K562 (cell line): Measurements from ENCODE around the gene SLC26A1. TPM values are rescaled to one million over a fixed set of nuclear protein-coding genes. Genes with fewer than 3 reads are reported as not detected.

Experiments
- CBX1 ChIP-seq: sonication (generic); IDR thresholded peaks from 2 replicates; pipeline ENCODE4 v1.6.1; 2016; ENCODE audit warnings: antibody characterized with exemption, low read depth, mild to moderate bottlenecking
- COPS2 ChIP-seq: fragments of 450-650 bp; conservative IDR thresholded peaks from 2 replicates; pipeline ENCODE4 v1.6.1; 2016; ENCODE audit warnings: mild to moderate bottlenecking, moderate library complexity
- DMBX1 ChIP-seq: fragments of 250-450 bp; sonication (Bioruptor Pico); IDR thresholded peaks from 2 replicates; pipeline ENCODE4 v1.8.0; 2022; ENCODE audit warnings: inconsistent platforms, mild to moderate bottlenecking, moderate library complexity, borderline replicate concordance
- HNRNPL ChIP-seq: fragments of 200-400 bp; formaldehyde crosslinking; IDR thresholded peaks from 2 replicates; pipeline ENCODE4 v1.6.1; 2017; ENCODE audit warnings: low read depth, mild to moderate bottlenecking, low read length
- MAX ChIP-seq: sonication (generic); formaldehyde crosslinking; IDR thresholded peaks from 2 replicates; pipeline ENCODE4 v1.9.0; 2022; ENCODE audit warnings: mild to moderate bottlenecking, missing genetic modification reagents
- MAZ ChIP-seq, 2 experiments: fragments of 450-650 bp in 1 of 2; sonication (generic) in 1 of 2; formaldehyde crosslinking; IDR thresholded peaks in 1 of 2; conservative IDR thresholded peaks in 1 of 2; 2 replicates each; pipeline versions ENCODE4 v1.4.0 to v1.5.0; 2020; ENCODE audit warnings: mild to moderate bottlenecking in 1 of 2, missing genetic modification reagents in 1 of 2
- NFE2L1 ChIP-seq: fragments of 450-650 bp; IDR thresholded peaks from 2 replicates; pipeline ENCODE4 v1.6.1; 2016; ENCODE audit warnings: missing genetic modification characterization, low read depth, mild to moderate bottlenecking, missing compliant biosample characterization, moderate library complexity, borderline replicate concordance
- POLR2AphosphoS5 ChIP-seq: IDR thresholded peaks from 2 replicates; pipeline ENCODE4 v1.6.1; 2011; ENCODE audit warnings: mild to moderate bottlenecking, low read depth, low read length, moderate library complexity; ENCODE audit not compliant: control insufficient read depth, insufficient read depth
- RBFOX2 ChIP-seq: fragments of 200-400 bp; formaldehyde crosslinking; IDR thresholded peaks from 2 replicates; pipeline ENCODE4 v1.6.1; 2017; ENCODE audit warnings: low read depth, mild to moderate bottlenecking, low read length, moderate library complexity
- RBM22 ChIP-seq: fragments of 200-400 bp; formaldehyde crosslinking; IDR thresholded peaks from 2 replicates; pipeline ENCODE4 v1.6.1; 2018; ENCODE audit warnings: low read length, low read depth; ENCODE audit not compliant: poor library complexity, severe bottlenecking
- TFAP4 ChIP-seq: sonication (generic); formaldehyde crosslinking; IDR thresholded peaks from 2 replicates; pipeline ENCODE4 v1.8.0; 2022; ENCODE audit warnings: missing genetic modification reagents, mild to moderate bottlenecking, moderate library complexity, borderline replicate concordance
- ZBTB7A ChIP-seq: IDR thresholded peaks from 2 replicates; pipeline ENCODE4 v1.6.1; 2011; ENCODE audit warnings: low read depth, mild to moderate bottlenecking, low read length, moderate library complexity, borderline replicate concordance; ENCODE audit not compliant: control insufficient read depth
- ZFX ChIP-seq: sonication (generic); formaldehyde crosslinking; IDR thresholded peaks from 2 replicates; pipeline ENCODE4 v1.8.0; 2022; ENCODE audit warnings: mild to moderate bottlenecking, missing genetic modification reagents, moderate library complexity
- ZNF592 ChIP-seq: fragments of 450-650 bp; IDR thresholded peaks from 2 replicates; pipeline ENCODE4 v1.6.1; 2017; ENCODE audit warnings: antibody characterized with exemption, mild to moderate bottlenecking
- polyA plus RNA-seq, 8 experiments: library from polyadenylated mRNA; depleted of rRNA in 4 of 8; stranded (reverse) in 5 of 8; unstranded in 3 of 8; fragments of >200 nt; fragmentation: Nextera tagmentation in 2 of 8; fragmentation: Illumina TruSeq in 1 of 8; extraction: Ambion mirVana in 2 of 8; extraction: Trizol in 1 of 8; gene quantifications; 2 replicates each; pipeline versions ENCODE4 v1.2.1 to v1.2.3, GENCODE V29; 2011 to 2014; ENCODE audit warnings: inconsistent platforms in 1 of 8, missing spikeins in 1 of 8
- total RNA-seq, 7 experiments: library from RNA; depleted of rRNA in 6 of 7; stranded (reverse); fragments of >200 nt in 6 of 7; fragmentation: Illumina TruSeq in 2 of 7; extraction: Trizol in 2 of 7; gene quantifications; 2 replicates each; pipeline versions ENCODE4 v1.2.1 to v1.2.3, GENCODE V29; 2011 to 2021; ENCODE audit warnings: low replicate concordance in 1 of 7
- TF ChIP-seq, protein P1 (sequence below): fragments of 250-450 bp; sonication (Bioruptor Pico); IDR thresholded peaks from 2 replicates; pipeline ENCODE4 v1.5.0; 2021
- TF ChIP-seq, protein P2 (sequence below): fragments of 450-650 bp; formaldehyde crosslinking; IDR thresholded peaks from 2 replicates; pipeline ENCODE4 v1.4.0; 2022; ENCODE audit warnings: mild to moderate bottlenecking, moderate library complexity

Gene SLC26A1
- total and polyA plus RNA-seq, 9 of the 15 experiments (the other 6 are each of a cell fraction or from before 2014, with no cell fraction given) = 0.11 to 4.2 (median 0.95) TPM

DNA sequence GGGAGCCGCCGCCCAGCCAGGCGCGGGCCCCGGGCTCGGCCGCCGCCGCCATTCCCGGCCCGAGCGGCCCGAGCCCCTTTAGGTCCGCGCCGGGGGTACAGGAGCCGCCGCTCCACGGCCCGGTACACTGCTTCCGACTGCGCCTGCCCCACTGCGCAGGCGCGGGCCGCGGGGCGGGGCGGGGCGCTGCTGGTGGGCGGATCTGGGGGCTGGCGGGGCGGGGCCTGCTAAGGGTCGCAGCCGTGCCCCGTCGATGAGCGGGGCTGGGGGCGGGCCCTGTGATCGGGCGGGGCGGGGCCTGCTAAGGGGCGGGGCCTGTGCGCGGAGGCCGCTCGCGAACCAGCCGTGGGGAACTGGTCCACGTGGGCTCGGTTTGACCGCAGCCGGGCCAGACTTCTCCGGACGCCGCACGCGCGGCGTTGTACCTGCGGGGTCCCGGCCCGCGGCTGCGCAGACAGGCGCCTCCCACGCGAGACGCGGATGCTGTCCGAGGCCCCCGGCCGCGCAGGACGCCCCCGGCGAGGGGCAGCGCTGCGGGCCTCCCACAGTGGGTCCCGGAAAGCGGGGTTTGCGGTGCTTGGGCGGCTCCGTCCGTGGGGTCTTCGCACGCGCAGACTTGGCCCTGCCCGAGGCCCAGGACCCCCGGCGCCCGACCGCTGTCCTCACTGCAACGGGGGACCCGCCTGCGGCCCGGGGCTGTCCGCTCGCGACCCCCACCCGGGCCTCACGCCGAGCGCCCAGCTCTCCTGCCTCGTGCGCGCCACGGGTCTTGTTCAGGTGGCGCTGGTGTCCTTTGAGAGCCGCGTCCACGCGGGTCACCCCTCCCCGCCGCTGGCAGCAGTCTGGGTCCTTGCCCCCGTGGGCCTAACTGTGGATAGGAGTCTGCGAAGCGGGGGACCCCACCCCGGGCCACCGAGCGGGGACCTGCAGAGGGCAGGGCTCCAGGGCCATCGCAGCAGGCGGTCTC lies 19.5 kb downstream of the SLC26A1 start, which contains the start of gene DGKQ (continued):
- TF ChIP-seq ZNF592 (0 out of 2 replicates have a peak, but pooled peaks have one; percentile 44), ZFX (CRISPR knock-in tag) (peak; percentile 65), DMBX1 (CRISPR knock-in tag) (0 out of 2 replicates have a peak, but pooled peaks have one; percentile 21), NFE2L1 (tag) (no peak), HNRNPL (0 out of 2 replicates have a peak, but pooled peaks have one; percentile 47), MAZ (CRISPR knock-in tag; conservative IDR thresholded peaks at IDR 0.05 in 1 of 2, IDR thresholded peaks at IDR 0.05 in 1 of 2) (peak in 1 of 2 experiments; percentile 50; a peak in 2 of 4 replicates), MAX (peak; percentile 79), RBM22 (peak; percentile 23), TFAP4 (CRISPR knock-in tag) (no peak), POLR2AphosphoS5 (peak; percentile 16; the same call in 1 of the 2 replicates), COPS2 (no peak), ZBTB7A (peak; percentile 51; the same call in 1 of the 2 replicates), CBX1 (no peak; the same call in 1 of the 2 replicates), RBFOX2 (peak; percentile 79)
- TF ChIP-seq, protein P1, sequence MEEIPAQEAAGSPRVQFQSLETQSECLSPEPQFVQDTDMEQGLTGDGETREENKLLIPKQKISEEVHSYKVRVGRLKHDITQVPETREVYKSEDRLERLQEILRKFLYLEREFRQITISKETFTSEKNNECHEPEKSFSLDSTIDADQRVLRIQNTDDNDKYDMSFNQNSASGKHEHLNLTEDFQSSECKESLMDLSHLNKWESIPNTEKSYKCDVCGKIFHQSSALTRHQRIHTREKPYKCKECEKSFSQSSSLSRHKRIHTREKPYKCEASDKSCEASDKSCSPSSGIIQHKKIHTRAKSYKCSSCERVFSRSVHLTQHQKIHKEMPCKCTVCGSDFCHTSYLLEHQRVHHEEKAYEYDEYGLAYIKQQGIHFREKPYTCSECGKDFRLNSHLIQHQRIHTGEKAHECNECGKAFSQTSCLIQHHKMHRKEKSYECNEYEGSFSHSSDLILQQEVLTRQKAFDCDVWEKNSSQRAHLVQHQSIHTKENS = no peak
- TF ChIP-seq, protein P2, sequence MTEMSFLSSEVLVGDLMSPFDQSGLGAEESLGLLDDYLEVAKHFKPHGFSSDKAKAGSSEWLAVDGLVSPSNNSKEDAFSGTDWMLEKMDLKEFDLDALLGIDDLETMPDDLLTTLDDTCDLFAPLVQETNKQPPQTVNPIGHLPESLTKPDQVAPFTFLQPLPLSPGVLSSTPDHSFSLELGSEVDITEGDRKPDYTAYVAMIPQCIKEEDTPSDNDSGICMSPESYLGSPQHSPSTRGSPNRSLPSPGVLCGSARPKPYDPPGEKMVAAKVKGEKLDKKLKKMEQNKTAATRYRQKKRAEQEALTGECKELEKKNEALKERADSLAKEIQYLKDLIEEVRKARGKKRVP (CRISPR knock-in tag) = 0 out of 2 replicates have a peak, but pooled peaks have one; percentile 26
